K562 (cell line): ENCODE results near the gene PEX11B. TPM values are rescaled to one million over a fixed set of nuclear protein-coding genes. Genes with fewer than 3 reads are reported as not detected.

Source experiments
- ATAC-seq: fragments of 200-7000 bp; cut with Tn5 transposase; 3 replicates; pipeline ENCODE4 v1.9.1; 2020; ENCODE audit warnings: moderate library complexity
- BruUV-seq: library from RNA; stranded (reverse); fragments of 400-500 nt; replicated peaks from 2 replicates; lab custom pipeline; 2021; lab: Mats Ljungman, UMichigan
- CTCF ChIA-PET: fragments of 300-600 bp; formaldehyde crosslinking; extraction: SDS; loops from one replicate; lab custom pipeline; 2021; ENCODE audit warnings: low intra/inter-chr PET ratio; lab: Yijun Ruan, JAX
- POLR2A ChIA-PET: fragments of 300-600, 350-650 bp; sonication (Branson Sonifier 250); formaldehyde crosslinking; extraction: SDS; loops from one replicate; lab custom pipeline; 2021; ENCODE audit warnings: antibody characterized with exemption, inconsistent platforms; lab: Yijun Ruan, JAX
- DNase-seq, 4 experiments: peaks; one replicate each; pipeline versions ENCODE4 v3.0.0 to v3.0.0-alpha.2; 2011 to 2018; ENCODE audit warnings: low spot score in 3 of 4, mixed read lengths in 3 of 4; ENCODE audit errors: extremely low read depth in 1 of 4
- FAIRE-seq: peaks from 2 replicates; lab custom pipeline; 2011; peaks lifted over from hg19 to GRCh38; lab: Jason Lieb, UNC
- H2AFZ ChIP-seq: 2 replicates; pipeline ENCODE4 v1.6.0; 2011; ENCODE audit warnings: low read depth, low read length, control low read depth, inconsistent platforms
- H3K27ac ChIP-seq: fragments of 200-600 bp; 3 replicates; pipeline ENCODE4 v1.8.0; 2011; ENCODE audit warnings: low read depth, mild to moderate bottlenecking, control low read depth, inconsistent platforms, low read length, moderate library complexity, mixed read lengths; ENCODE audit errors: extremely low read depth
- H3K27me3 ChIP-seq, 2 experiments: fragments of 300-600 bp in 1 of 2; 2 replicates in 1 of 2; 3 replicates in 1 of 2; pipeline versions ENCODE4 v1.6.0 to v1.8.0; 2011; ENCODE audit warnings: inconsistent platforms in 2 of 2, low read length in 2 of 2, mild to moderate bottlenecking in 1 of 2, mixed read lengths in 1 of 2, moderate library complexity in 1 of 2; ENCODE audit not compliant: control insufficient read depth in 2 of 2, insufficient read depth in 2 of 2
- H3K36me3 ChIP-seq: fragments of 300-600 bp; 3 replicates; pipeline ENCODE4 v1.8.0; 2011; ENCODE audit warnings: mild to moderate bottlenecking, low read length, inconsistent platforms; ENCODE audit not compliant: control insufficient read depth, insufficient read depth
- H3K4me1 ChIP-seq, 2 experiments: fragments of 200-600 bp in 1 of 2; replicated peaks in 1 of 2; 2 replicates in 1 of 2; 3 replicates in 1 of 2; pipeline versions ENCODE4 v1.5.1 to v1.8.0; 2011; ENCODE audit warnings: inconsistent platforms in 2 of 2, low read length in 2 of 2, mild to moderate bottlenecking in 1 of 2, mixed read lengths in 1 of 2, moderate library complexity in 1 of 2; ENCODE audit not compliant: control insufficient read depth in 2 of 2, insufficient read depth in 2 of 2
- H3K4me2 ChIP-seq: 2 replicates; pipeline ENCODE4 v1.6.1; 2011; ENCODE audit warnings: low read length, control low read depth, inconsistent platforms, mixed read lengths; ENCODE audit not compliant: insufficient read depth
- H3K4me3 ChIP-seq: fragments of 200-600 bp; sonication (generic), shearing (Covaris generic); 2 replicates; pipeline ENCODE4 v1.5.1; 2016; ENCODE audit warnings: control low read depth, inconsistent platforms
- H3K79me2 ChIP-seq: fragments of 200-600 bp; 3 replicates; pipeline ENCODE4 v1.8.0; 2011; ENCODE audit warnings: low read length, inconsistent platforms; ENCODE audit not compliant: control insufficient read depth, insufficient read depth
- H3K9ac ChIP-seq, 2 experiments: 2 replicates each; pipeline versions ENCODE4 v1.6.0 to v1.6.1; 2011; ENCODE audit warnings: low read depth in 2 of 2, low read length in 2 of 2, control low read depth in 1 of 2, inconsistent platforms in 1 of 2, mild to moderate bottlenecking in 1 of 2, mixed read lengths in 1 of 2; ENCODE audit not compliant: insufficient read depth in 1 of 2
- H3K9me1 ChIP-seq: one replicate; pipeline ENCODE4 v1.6.0; 2011; ENCODE audit warnings: inconsistent platforms, mild to moderate bottlenecking, low read length, moderate library complexity; ENCODE audit not compliant: control insufficient read depth, insufficient read depth
- H3K9me3 ChIP-seq: replicated peaks from 2 replicates; pipeline ENCODE4 v1.5.1; 2011; ENCODE audit warnings: low read depth, low read length, inconsistent platforms; ENCODE audit not compliant: control insufficient read depth, insufficient read depth
- H4K20me1 ChIP-seq: replicated peaks from 2 replicates; pipeline ENCODE4 v1.6.1; 2011; ENCODE audit warnings: low read length, inconsistent platforms, mixed read lengths; ENCODE audit not compliant: control insufficient read depth, insufficient read depth
- FIP1L1 ChIP-seq: fragments of 200-400 bp; formaldehyde crosslinking; IDR thresholded peaks from 2 replicates; pipeline ENCODE4 v1.6.1; 2018; ENCODE audit warnings: mild to moderate bottlenecking, low read depth, low read length; ENCODE audit not compliant: poor library complexity, severe bottlenecking
- KDM5B ChIP-seq: fragments of 200-600 bp; sonication (generic); IDR thresholded peaks from 2 replicates; pipeline ENCODE4 v1.6.1; 2012; ENCODE audit warnings: low read depth, mild to moderate bottlenecking, moderate library complexity, low read length, control low read depth, inconsistent platforms; ENCODE audit not compliant: insufficient replicate concordance
- MEF2D ChIP-seq: conservative IDR thresholded peaks from 2 replicates; pipeline ENCODE4 v1.6.1; 2016; ENCODE audit warnings: low read depth, missing genetic modification characterization, missing compliant biosample characterization
- RBFOX2 ChIP-seq: fragments of 200-400 bp; formaldehyde crosslinking; IDR thresholded peaks from 2 replicates; pipeline ENCODE4 v1.6.1; 2017; ENCODE audit warnings: low read depth, mild to moderate bottlenecking, low read length, moderate library complexity
- RBM17 ChIP-seq: fragments of 200-400 bp; formaldehyde crosslinking; IDR thresholded peaks from 2 replicates; pipeline ENCODE4 v1.6.1; 2017; ENCODE audit warnings: low read depth, mild to moderate bottlenecking, low read length, borderline replicate concordance
- RBM25 ChIP-seq: fragments of 200-400 bp; formaldehyde crosslinking; IDR thresholded peaks from 2 replicates; pipeline ENCODE4 v1.6.1; 2018; ENCODE audit warnings: low read length, low read depth, moderate library complexity; ENCODE audit not compliant: severe bottlenecking
- SMAD2 ChIP-seq: fragments of 150-350 bp; IDR thresholded peaks from 2 replicates; pipeline ENCODE4 v1.6.1; 2014; ENCODE audit warnings: low read depth, mild to moderate bottlenecking, low read length
- ZNF121 ChIP-seq: sonication (generic); formaldehyde crosslinking; conservative IDR thresholded peaks from 2 replicates; pipeline ENCODE4 v1.8.0; 2022; ENCODE audit warnings: missing genetic modification reagents
- ZNF140 ChIP-seq: fragments of 250-450 bp; sonication (Bioruptor Pico); IDR thresholded peaks from 2 replicates; pipeline ENCODE4 v1.8.0; 2021; ENCODE audit warnings: moderate library complexity, mild to moderate bottlenecking, inconsistent platforms
- WGBS: fragments of 100-300 bp; shearing (Covaris generic); methylation state at CpG from one replicate; pipeline ENCODE4 v1.1.6; 2016; ENCODE audit warnings: low coverage, mixed read lengths; ENCODE audit not compliant: insufficient coverage; ENCODE audit errors: missing lambda C conversion rate; 5-methylcytosine and 5-hydroxymethylcytosine counted together
- in situ Hi-C: fragments of 300-500 bp; cut with MboI; formaldehyde crosslinking; loops from 4 replicates; pipeline ENCODE4 v1.15.0; 2018; ENCODE audit warnings: inconsistent platforms, mixed read lengths
- intact Hi-C: fragments of 100-400 bp; cut with micrococcal nuclease; formaldehyde crosslinking; loops from 2 replicates; pipeline ENCODE4 v1.14.2; 2022
- polyA plus RNA-seq, 8 experiments: library from polyadenylated mRNA; depleted of rRNA in 4 of 8; stranded (reverse) in 5 of 8; unstranded in 3 of 8; fragments of >200 nt; fragmentation: Nextera tagmentation in 2 of 8; fragmentation: Illumina TruSeq in 1 of 8; extraction: Ambion mirVana in 2 of 8; extraction: Trizol in 1 of 8; gene quantifications; 2 replicates each; pipeline versions ENCODE4 v1.2.1 to v1.2.3, GENCODE V29; 2011 to 2014; ENCODE audit warnings: inconsistent platforms in 1 of 8, missing spikeins in 1 of 8
- total RNA-seq, 7 experiments: library from RNA; depleted of rRNA in 6 of 7; stranded (reverse); fragments of >200 nt in 6 of 7; fragmentation: Illumina TruSeq in 2 of 7; extraction: Trizol in 2 of 7; gene quantifications; 2 replicates each; pipeline versions ENCODE4 v1.2.1 to v1.2.3, GENCODE V29; 2011 to 2021; ENCODE audit warnings: low replicate concordance in 1 of 7
- TF ChIP-seq, protein P1 (sequence below): fragments of 450-650 bp; IDR thresholded peaks from 2 replicates; pipeline ENCODE4 v1.6.1; 2016; ENCODE audit warnings: low read depth, mild to moderate bottlenecking, moderate library complexity
- TF ChIP-seq, protein P2 (sequence below), 3 experiments: IDR thresholded peaks in 2 of 3; conservative IDR thresholded peaks in 1 of 3; 2 replicates each; pipeline ENCODE4 v1.5.1; 2011 to 2012; ENCODE audit warnings: low read length in 3 of 3, mild to moderate bottlenecking in 3 of 3, control low read depth in 2 of 3, improper control_type of control experiment in 1 of 3, inconsistent platforms in 1 of 3, low read depth in 1 of 3, mixed read lengths in 1 of 3, moderate library complexity in 1 of 3; ENCODE audit not compliant: insufficient read depth in 2 of 3

PEX11B gene
- total and polyA plus RNA-seq, 9 of the 15 experiments (the other 6 are each of a cell fraction or from before 2014, with no cell fraction given) = 13.2 to 60.0 (median 21.7) TPM

DNA sequence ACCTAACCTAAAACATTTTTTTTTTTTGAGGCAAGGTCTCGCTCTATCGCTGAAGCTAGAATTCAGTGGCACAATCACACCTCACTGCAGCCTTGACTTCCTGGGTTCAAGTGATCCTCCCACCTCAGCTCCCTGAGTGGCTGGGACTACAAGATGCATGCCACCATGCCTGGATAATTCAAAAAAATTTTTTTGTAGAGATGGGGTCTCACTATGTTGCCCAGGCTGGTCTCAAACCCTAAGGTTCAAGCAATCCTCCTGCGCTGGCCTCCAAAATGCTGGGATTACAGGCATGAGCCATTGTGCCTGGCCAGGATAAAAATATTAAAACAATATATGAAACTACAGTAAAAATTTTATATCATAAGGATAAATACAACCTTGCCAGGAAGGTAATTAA, 34.4 kb upstream of the PEX11B start:
- Histone ChIP-seq H4K20me1 (no peaks in the 10 kb centered on the region), H3K9me3 (no peaks in the 10 kb centered on the region), H2AFZ (no peak overlapping the region), H3K4me3 (no peak overlapping the region), H3K9me1 (no peaks in the 10 kb centered on the region), H3K27ac (no peak overlapping the region)
- 97% methylated on average over 3 of the region's 3 CpGs for WGBS
- ChIA-PET CTCF (no interaction called here), POLR2A (interaction anchor here (0.6 kb wide), 1 partner anchor 60 kb away, joined by 3 read pairs; no protein-coding TSS in a partner anchor)
- DNase-seq (no peak), FAIRE-seq (no peak), ATAC-seq (no peak)
- no TSS peak for BruUV-seq
- TF ChIP-seq ZNF121 (peak; percentile 69), RBM25 (peak; percentile 3)
- TF ChIP-seq, protein P1, sequence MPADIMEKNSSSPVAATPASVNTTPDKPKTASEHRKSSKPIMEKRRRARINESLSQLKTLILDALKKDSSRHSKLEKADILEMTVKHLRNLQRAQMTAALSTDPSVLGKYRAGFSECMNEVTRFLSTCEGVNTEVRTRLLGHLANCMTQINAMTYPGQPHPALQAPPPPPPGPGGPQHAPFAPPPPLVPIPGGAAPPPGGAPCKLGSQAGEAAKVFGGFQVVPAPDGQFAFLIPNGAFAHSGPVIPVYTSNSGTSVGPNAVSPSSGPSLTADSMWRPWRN = no peak
- TF ChIP-seq, all 486 proteins: peak for 2
- intact Hi-C loops = no loop called here
- no peaks in the 10 kb centered on the region for H3K27me3 ChIP-seq
- no peak overlapping the region for H3K4me2 ChIP-seq
- peaks cover 4 to 13% of the 10 kb centered on the region in 2 experiments; a peak in 4 of 5 replicates for H3K4me1 ChIP-seq
- in situ Hi-C loops = no loop called here
- peaks cover 29% of the 10 kb centered on the region for H3K79me2 ChIP-seq
- no peak overlapping the region for H3K9ac ChIP-seq
- no peaks in the 10 kb centered on the region for H3K36me3 ChIP-seq

DNA sequence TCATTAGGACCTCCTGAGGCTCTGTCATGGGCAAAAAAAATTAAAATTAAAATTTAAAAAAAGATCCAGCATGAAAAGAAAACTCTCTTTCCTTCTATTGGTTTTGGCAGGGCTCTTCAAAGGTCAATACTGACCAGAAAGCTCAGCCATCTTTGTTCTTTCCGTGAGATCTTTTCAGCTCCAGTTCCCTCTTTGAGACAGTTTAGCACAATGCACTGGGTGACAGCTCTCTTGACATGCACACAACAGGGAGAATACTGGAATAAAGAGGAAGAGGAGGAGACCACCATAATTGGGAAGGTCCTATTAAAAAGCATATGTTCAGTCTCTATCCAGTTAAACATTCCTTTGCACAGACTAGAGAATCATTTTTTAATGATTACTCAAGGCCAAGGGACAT, 33.0 kb upstream of the PEX11B start:
- no peak overlapping the region for H3K4me2 ChIP-seq
- TF ChIP-seq SMAD2 = no peak
- no peak for TF ChIP-seq FIP1L1
- no peak for TF ChIP-seq MEF2D (tag)
- no peak for TF ChIP-seq ZNF140 (CRISPR knock-in tag)
- no peak for TF ChIP-seq RBM17
- TF ChIP-seq, protein P2, sequence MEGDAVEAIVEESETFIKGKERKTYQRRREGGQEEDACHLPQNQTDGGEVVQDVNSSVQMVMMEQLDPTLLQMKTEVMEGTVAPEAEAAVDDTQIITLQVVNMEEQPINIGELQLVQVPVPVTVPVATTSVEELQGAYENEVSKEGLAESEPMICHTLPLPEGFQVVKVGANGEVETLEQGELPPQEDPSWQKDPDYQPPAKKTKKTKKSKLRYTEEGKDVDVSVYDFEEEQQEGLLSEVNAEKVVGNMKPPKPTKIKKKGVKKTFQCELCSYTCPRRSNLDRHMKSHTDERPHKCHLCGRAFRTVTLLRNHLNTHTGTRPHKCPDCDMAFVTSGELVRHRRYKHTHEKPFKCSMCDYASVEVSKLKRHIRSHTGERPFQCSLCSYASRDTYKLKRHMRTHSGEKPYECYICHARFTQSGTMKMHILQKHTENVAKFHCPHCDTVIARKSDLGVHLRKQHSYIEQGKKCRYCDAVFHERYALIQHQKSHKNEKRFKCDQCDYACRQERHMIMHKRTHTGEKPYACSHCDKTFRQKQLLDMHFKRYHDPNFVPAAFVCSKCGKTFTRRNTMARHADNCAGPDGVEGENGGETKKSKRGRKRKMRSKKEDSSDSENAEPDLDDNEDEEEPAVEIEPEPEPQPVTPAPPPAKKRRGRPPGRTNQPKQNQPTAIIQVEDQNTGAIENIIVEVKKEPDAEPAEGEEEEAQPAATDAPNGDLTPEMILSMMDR (IDR thresholded peaks at IDR 0.05 in 2 of 3, conservative IDR thresholded peaks at IDR 0.05 in 1 of 3; ENCODE audit: insufficient read depth in 2 of 3, low read depth in 1 of 3, low read length in 3 of 3) = no peak
- TF ChIP-seq KDM5B = no peak
- no peak for TF ChIP-seq RBFOX2
- intact Hi-C loops (no loop called here), in situ Hi-C loops (no loop called here)
- H3K4me3 ChIP-seq = no peak overlapping the region
- no peaks in the 10 kb centered on the region for H3K9me1 ChIP-seq
- H4K20me1 ChIP-seq = no peaks in the 10 kb centered on the region
- ATAC-seq (no peak), FAIRE-seq (no peak), DNase-seq (no peak)
- H2AFZ ChIP-seq = no peak overlapping the region
- H3K79me2 ChIP-seq = peaks cover 19% of the 10 kb centered on the region; the same call in 2 of the 3 replicates
- WGBS = 56% methylated on average over 1 of the region's 1 CpG
- H3K4me1 ChIP-seq = peaks cover 0 to 9% of the 10 kb centered on the region in 2 experiments; a peak in 3 of 5 replicates
- POLR2A ChIA-PET = no interaction called here
- CTCF ChIA-PET = no interaction called here
- no TSS peak for BruUV-seq
- H3K9ac ChIP-seq = no peak overlapping the region
- H3K36me3 ChIP-seq = peaks cover 9% of the 10 kb centered on the region; the same call in 1 of the 3 replicates
- no peaks in the 10 kb centered on the region for H3K27me3 ChIP-seq
- H3K27ac ChIP-seq = no peak overlapping the region
- no peaks in the 10 kb centered on the region for H3K9me3 ChIP-seq
